Keratinocyte (primary cell): ENCODE results near the gene DEFB114.

ENCODE experiments used
- CTCF ChIP-seq, 3 experiments: IDR thresholded peaks in 1 of 3; conservative IDR thresholded peaks in 1 of 3; optimal IDR thresholded peaks in 1 of 3; 2 replicates in 2 of 3; 3 replicates in 1 of 3; pipeline versions ENCODE3 to v1.5.1; 2011; ENCODE audit warnings: low read length in 3 of 3, mild to moderate bottlenecking in 3 of 3, moderate library complexity in 2 of 3, control low read depth in 1 of 3, inconsistent platforms in 1 of 3; ENCODE audit not compliant: insufficient read depth in 2 of 3; ENCODE audit errors: extremely low read depth in 1 of 3
- EZH2 ChIP-seq: IDR thresholded peaks from one replicate; pipeline ENCODE4 v1.6.1; 2012; ENCODE audit warnings: inconsistent platforms, mild to moderate bottlenecking, low read length, moderate library complexity

GRCh38 chr6:49911252-49911651 lies 52.7 kb downstream of the DEFB114 start:
- TF ChIP-seq CTCF (optimal IDR thresholded peaks at IDR 0.05 in 1 of 3, IDR thresholded peaks at IDR 0.05 in 1 of 3, conservative IDR thresholded peaks at IDR 0.05 in 1 of 3; ENCODE audit: extremely low read depth in 1 of 3, insufficient read depth in 2 of 3, low read length in 3 of 3), result no peak
- no peak for TF ChIP-seq EZH2
